C4-2B (cell line): Measurements from ENCODE around the gene SESN3.

Source experiments
- CTCF ChIP-seq: fragments of 450-650 bp; conservative IDR thresholded peaks from 2 replicates; pipeline ENCODE4 v1.5.1; 2017; ENCODE audit warnings: mild to moderate bottlenecking
- ZFX ChIP-seq: fragments of 450-650 bp; IDR thresholded peaks from 2 replicates; pipeline ENCODE4 v1.6.1; 2017

- no peak for TF ChIP-seq ZFX
- no peak for TF ChIP-seq CTCF
These were observed 11.3 kb upstream of the SESN3 start for GRCh38 chr11:95242091-95242844.
